Measurements from ENCODE around the gene ZC3H18.

ZC3H18 gene

GRCh38 chr16:88533381-88533917 lies 36.8 kb upstream of the ZC3H18 start:
- no peak for DNase-seq

GRCh38 chr16:88533932-88534637 lies 36.1 kb upstream of the ZC3H18 start:
- DNase-seq = peak; percentile 83

GRCh38 chr16:88534638-88535190 lies 35.5 kb upstream of the ZC3H18 start:
- DNase-seq = peak; percentile 41

- DNase-seq = no peak
Observed at GRCh38 chr16:88535191-88535856, 34.9 kb upstream of the ZC3H18 start.

- DNase-seq = no peak
Observed at GRCh38 chr16:88535857-88536222, 34.4 kb upstream of the ZC3H18 start.

GRCh38 chr16:88536510-88536909 lies 33.7 kb upstream of the ZC3H18 start:
- no peak for DNase-seq

GRCh38 chr16:88536971-88537751 lies 33.0 kb upstream of the ZC3H18 start:
- no peak for DNase-seq

- DNase-seq = no peak
Observed at GRCh38 chr16:88537859-88538258, 32.3 kb upstream of the ZC3H18 start.

- no peak for DNase-seq
Observed at GRCh38 chr16:88538366-88539060, 31.7 kb upstream of the ZC3H18 start.

GRCh38 chr16:88539261-88539651 lies 30.9 kb upstream of the ZC3H18 start:
- no peak for DNase-seq

GRCh38 chr16:88539652-88540345 lies 30.4 kb upstream of the ZC3H18 start:
- DNase-seq = no peak

GRCh38 chr16:88540346-88540977 lies 29.7 kb upstream of the ZC3H18 start:
- DNase-seq = no peak

GRCh38 chr16:88541831-88542616 lies 28.2 kb upstream of the ZC3H18 start:
- DNase-seq = no peak

GRCh38 chr16:88543230-88543813 lies 26.9 kb upstream of the ZC3H18 start:
- DNase-seq = no peak

GRCh38 chr16:88545781-88546180 lies 24.4 kb upstream of the ZC3H18 start:
- no peak for DNase-seq

GRCh38 chr16:88548131-88548874 lies 21.9 kb upstream of the ZC3H18 start:
- no peak for DNase-seq

- no peak for DNase-seq
Observed at GRCh38 chr16:88548985-88549384, 21.2 kb upstream of the ZC3H18 start.

GRCh38 chr16:88549671-88550245 lies 20.4 kb upstream of the ZC3H18 start:
- peak; percentile 26 for DNase-seq

GRCh38 chr16:88550246-88550661 lies 19.9 kb upstream of the ZC3H18 start:
- peak; percentile 57 for DNase-seq

Measured in CD4-positive, alpha-beta T cell treated with Interleukin-6 for 4 hours (primary cell).